GM10266 (cell line): ENCODE results near the gene CCDC150.
"Not testable (repeated sequence)": the region's sequence is repeated elsewhere in the genome, so short reads cannot be mapped to it uniquely, and the experiment has no call there.

Experiments
- DNase-seq: peaks from one replicate; pipeline ENCODE4 v3.0.0; 2012; ENCODE audit errors: extremely low spot score
- CTCF ChIP-seq: IDR thresholded peaks from 2 replicates; pipeline ENCODE4 v1.5.1; 2012; ENCODE audit warnings: mild to moderate bottlenecking, low read depth; ENCODE audit not compliant: control insufficient read depth, insufficient read depth; ENCODE audit errors: missing control alignments

Gene CCDC150

GRCh38 chr2:196729418-196729817 lies 89.9 kb downstream of the CCDC150 start:
- TF ChIP-seq CTCF = no peak
- DNase-seq = no peak

- DNase-seq = not testable (repeated sequence)
Measured at GRCh38 chr2:196736646-196737045, 97.1 kb downstream of the CCDC150 start.

- DNase-seq = no peak
- TF ChIP-seq CTCF = no peak
Measured at GRCh38 chr2:196737046-196737445, 97.5 kb downstream of the CCDC150 start.

- DNase-seq = no peak
Measured at GRCh38 chr2:196739031-196739430, 99.5 kb downstream of the CCDC150 start.

GRCh38 chr2:196742216-196742615 lies 102.7 kb downstream of the CCDC150 start:
- TF ChIP-seq CTCF = no peak
- DNase-seq = no peak

More at GRCh38 chr2:196739031-196739430, 99.5 kb downstream of the CCDC150 start:
- no peak for TF ChIP-seq CTCF

- no peak for DNase-seq
- TF ChIP-seq CTCF = no peak
Measured at GRCh38 chr2:196742685-196743084, 103.2 kb downstream of the CCDC150 start.

- no peak for DNase-seq
Measured at GRCh38 chr2:196743165-196743564, 103.7 kb downstream of the CCDC150 start.

More at GRCh38 chr2:196743165-196743564, 103.7 kb downstream of the CCDC150 start:
- TF ChIP-seq CTCF = no peak
